ENCODE measurements around the gene MON1B. TPM values are rescaled to one million over a fixed set of nuclear protein-coding genes. Genes with fewer than 3 reads are reported as not detected.

The MON1B gene
- total and polyA plus RNA-seq, 9 of the 15 experiments (the other 6 are each of a cell fraction or from before 2014, with no cell fraction given), result 5.0 to 66.0 (median 12.6) TPM

GRCh38 chr16:77214411-77215138 is 23.6 kb downstream of the MON1B start:
- Histone ChIP-seq H3K36me3 (ENCODE audit: control insufficient read depth, insufficient read depth, low read length) (no peaks in the 10 kb centered on the region), H3K9me1 (ENCODE audit: control insufficient read depth, insufficient read depth, low read length) (no peaks in the 10 kb centered on the region), H3K4me1 (replicated peaks in 1 of 2; ENCODE audit: control insufficient read depth in 2 of 2, insufficient read depth in 2 of 2, low read length in 2 of 2) (peaks cover 0 to 17% of the 10 kb centered on the region in 2 experiments; a peak in 2 of 5 replicates), H4K20me1 (replicated peaks; ENCODE audit: control insufficient read depth, insufficient read depth, low read length) (no peaks in the 10 kb centered on the region; the same call in 1 of the 2 replicates), H3K27ac (ENCODE audit: extremely low read depth, low read depth, low read length) (no peak overlapping the region), H3K9ac (ENCODE audit: insufficient read depth in 1 of 2, low read depth in 2 of 2, low read length in 2 of 2) (no peak overlapping the region), H2AFZ (ENCODE audit: low read depth, low read length) (no peak overlapping the region), H3K9me3 (replicated peaks; ENCODE audit: control insufficient read depth, insufficient read depth, low read depth, low read length) (no peaks in the 10 kb centered on the region), H3K4me3 (no peak overlapping the region), H3K4me2 (ENCODE audit: insufficient read depth, low read length) (no peak overlapping the region), H3K27me3 (ENCODE audit: control insufficient read depth in 2 of 2, insufficient read depth in 2 of 2, low read length in 2 of 2) (peaks cover 0 to 16% of the 10 kb centered on the region in 2 experiments; a peak in 3 of 5 replicates), H3K79me2 (ENCODE audit: control insufficient read depth, insufficient read depth, low read length) (no peaks in the 10 kb centered on the region)
- in situ Hi-C loops (cut with MboI), result no loop called here
- intact Hi-C loops (cut with micrococcal nuclease), result no loop called here
- ATAC-seq (no peak), FAIRE-seq (no peak), DNase-seq (ENCODE audit: extremely low read depth in 1 of 4, low spot score in 3 of 4) (no peak)
- 49% methylated on average over 11 of the region's 12 CpGs for WGBS (ENCODE audit: insufficient coverage, low coverage, missing lambda C conversion rate)
- BruUV-seq (replicated peaks), result no TSS peak
- TF ChIP-seq PKNOX1 (IDR thresholded peaks at IDR 0.05) (peak; percentile 26; the same call in 1 of the 2 replicates), SMAD1 (IDR thresholded peaks at IDR 0.05; ENCODE audit: low read depth, low read length, partially characterized antibody) (no peak)
- ChIA-PET POLR2A (interaction anchor here (0.9 to 1.3 kb wide), 2 partner anchors 9 to 23 kb away, joined by 3 read pairs; no protein-coding TSS in a partner anchor), CTCF (ENCODE audit: low intra/inter-chr PET ratio) (no interaction called here)

- Histone ChIP-seq H3K4me3 (no peak overlapping the region), H4K20me1 (replicated peaks; ENCODE audit: control insufficient read depth, insufficient read depth, low read length) (no peaks in the 10 kb centered on the region), H3K79me2 (ENCODE audit: control insufficient read depth, insufficient read depth, low read length) (no peaks in the 10 kb centered on the region), H2AFZ (ENCODE audit: low read depth, low read length) (no peak overlapping the region), H3K27ac (ENCODE audit: extremely low read depth, low read depth, low read length) (no peak overlapping the region), H3K4me2 (ENCODE audit: insufficient read depth, low read length) (no peak overlapping the region), H3K36me3 (ENCODE audit: control insufficient read depth, insufficient read depth, low read length) (no peaks in the 10 kb centered on the region), H3K4me1 (replicated peaks in 1 of 2; ENCODE audit: control insufficient read depth in 2 of 2, insufficient read depth in 2 of 2, low read length in 2 of 2) (no peaks in the 10 kb centered on the region), H3K9me1 (ENCODE audit: control insufficient read depth, insufficient read depth, low read length) (no peaks in the 10 kb centered on the region), H3K27me3 (ENCODE audit: control insufficient read depth in 2 of 2, insufficient read depth in 2 of 2, low read length in 2 of 2) (no peaks in the 10 kb centered on the region; a peak in 2 of 5 replicates), H3K9ac (ENCODE audit: insufficient read depth in 1 of 2, low read depth in 2 of 2, low read length in 2 of 2) (no peak overlapping the region), H3K9me3 (replicated peaks; ENCODE audit: control insufficient read depth, insufficient read depth, low read depth, low read length) (no peaks in the 10 kb centered on the region)
- ChIA-PET CTCF (ENCODE audit: low intra/inter-chr PET ratio) (no interaction called here), POLR2A (no interaction called here)
- no peak for DNase-seq (ENCODE audit: extremely low read depth in 1 of 4, low spot score in 3 of 4)
- intact Hi-C loops (cut with micrococcal nuclease) (no loop called here), in situ Hi-C loops (cut with MboI) (no loop called here)
- ATAC-seq, result no peak
- BruUV-seq (replicated peaks), result no TSS peak
- FAIRE-seq, result no peak
- no peak for TF ChIP-seq ZFPM2 (CRISPR knock-in tag; IDR thresholded peaks at IDR 0.05)
- no peak for TF ChIP-seq KLF6 (CRISPR knock-in tag; IDR thresholded peaks at IDR 0.05; ENCODE audit: borderline replicate concordance)
- no peak for TF ChIP-seq ZNF57 (CRISPR knock-in tag; IDR thresholded peaks at IDR 0.05)
- no peak for TF ChIP-seq FOXO4 (CRISPR knock-in tag; IDR thresholded peaks at IDR 0.05)
- TF ChIP-seq EHMT2 (IDR thresholded peaks at IDR 0.05), result no peak
- no peak for TF ChIP-seq MCM7 (IDR thresholded peaks at IDR 0.05)
- 2% methylated on average over 3 of the region's 3 CpGs for WGBS (ENCODE audit: insufficient coverage, low coverage, missing lambda C conversion rate)
Observed at GRCh38 chr16:77219437-77219836, 28.4 kb downstream of the MON1B start.

Data from K562 (cell line).